ENCODE measurements around the gene TBC1D10A. TPM values are rescaled to one million over a fixed set of nuclear protein-coding genes. Genes with fewer than 3 reads are reported as not detected.

TBC1D10A gene
- total and polyA plus RNA-seq, 2 experiments from 2014 or later = 3.3 to 8.8 TPM

GRCh38 chr22:30357236-30357570 lies 30.5 kb upstream of the TBC1D10A start:
- Histone ChIP-seq H3K79me2 (replicated peaks; ENCODE audit: insufficient read depth) (peaks cover 43% of the 10 kb centered on the region), H4K20me1 (replicated peaks; ENCODE audit: insufficient read depth) (peaks cover 30% of the 10 kb centered on the region), H3K36me3 (ENCODE audit: insufficient read depth) (peaks cover 6% of the 10 kb centered on the region; the same call in 1 of the 2 replicates), H3K27me3 (ENCODE audit: insufficient read depth) (no peaks in the 10 kb centered on the region), H3F3A (replicated peaks; ENCODE audit: low read depth) (0 out of 2 replicates have a peak, but pooled peaks cover 9% of the 10 kb centered on the region), H3K27ac (ENCODE audit: low read depth) (peak overlapping the region; percentile 90), H3K4me2 (peak overlapping the region; percentile 90), H2AFZ (peak overlapping the region; percentile 91), H3K9me2 (ENCODE audit: insufficient read depth) (no peaks in the 10 kb centered on the region), H3K4me3 (peak overlapping the region; percentile 96), H3K4me1 (ENCODE audit: insufficient read depth) (peaks cover 19% of the 10 kb centered on the region; the same call in 1 of the 2 replicates)
- Mint-ChIP-seq H3K4me1 (peaks cover 24% of the 10 kb centered on the region), H3K9me3 (no peaks in the 10 kb centered on the region), H3K27me3 (ENCODE audit: insufficient read depth, low read depth, poor library complexity) (peaks cover 8% of the 10 kb centered on the region), H3K27ac (peak overlapping the region; percentile 89), H3K4me3 (peak overlapping the region; percentile 98), H3K36me3 (ENCODE audit: low read depth) (peaks cover 19% of the 10 kb centered on the region)
- TF ChIP-seq POLR2AphosphoS5 (IDR thresholded peaks at IDR 0.05; ENCODE audit: low read depth) (no peak), EZH2phosphoT487 (IDR thresholded peaks at IDR 0.05; ENCODE audit: unreplicated experiment) (no peak), NANOG (IDR thresholded peaks at IDR 0.05; ENCODE audit: borderline replicate concordance) (no peak), STAT1 (IDR thresholded peaks at IDR 0.05; ENCODE audit: unreplicated experiment) (no peak), ZNF462 (CRISPR knock-in tag; IDR thresholded peaks at IDR 0.05) (no peak), CREB1 (CRISPR knock-in tag; IDR thresholded peaks at IDR 0.05; ENCODE audit: low read depth) (no peak), ZNF114 (CRISPR knock-in tag; IDR thresholded peaks at IDR 0.05) (no peak), ZNF331 (CRISPR knock-in tag; IDR thresholded peaks at IDR 0.05; ENCODE audit: low read depth) (no peak), REST (IDR thresholded peaks at IDR 0.05; ENCODE audit: unreplicated experiment) (no peak), ETS1 (IDR thresholded peaks at IDR 0.05) (no peak), EZH2 (IDR thresholded peaks at IDR 0.05; ENCODE audit: low read depth, unreplicated experiment) (no peak), CTCF (conservative IDR thresholded peaks at IDR 0.05; ENCODE audit: low read depth in 2 of 2) (no peak), JUNB (IDR thresholded peaks at IDR 0.05; ENCODE audit: unreplicated experiment) (no peak)
- ATAC-seq (peak; percentile 7), DNase-seq (ENCODE audit: low spot score) (no peak)
